GM12892 (cell line): ENCODE data around the gene SIRT6.

Source experiments
- DNase-seq: peaks from one replicate; pipeline ENCODE4 v3.0.0; 2011; ENCODE audit not compliant: insufficient read length
- FAIRE-seq: peaks from 2 replicates; lab custom pipeline; 2011; peaks lifted over from hg19 to GRCh38; lab: Jason Lieb, UNC
- POLR2A ChIP-seq: IDR thresholded peaks from 2 replicates; pipeline ENCODE4 v1.6.1; 2011; ENCODE audit warnings: low read depth, low read length, control low read depth
- POLR2AphosphoS5 ChIP-seq: IDR thresholded peaks from 2 replicates; pipeline ENCODE4 v1.6.1; 2011; ENCODE audit warnings: low read depth, low read length, control low read depth
- TAF1 ChIP-seq: IDR thresholded peaks from 2 replicates; pipeline ENCODE4 v1.6.1; 2011; ENCODE audit warnings: low read depth, mild to moderate bottlenecking, control low read depth, low read length, borderline replicate concordance

SIRT6 gene

DNA sequence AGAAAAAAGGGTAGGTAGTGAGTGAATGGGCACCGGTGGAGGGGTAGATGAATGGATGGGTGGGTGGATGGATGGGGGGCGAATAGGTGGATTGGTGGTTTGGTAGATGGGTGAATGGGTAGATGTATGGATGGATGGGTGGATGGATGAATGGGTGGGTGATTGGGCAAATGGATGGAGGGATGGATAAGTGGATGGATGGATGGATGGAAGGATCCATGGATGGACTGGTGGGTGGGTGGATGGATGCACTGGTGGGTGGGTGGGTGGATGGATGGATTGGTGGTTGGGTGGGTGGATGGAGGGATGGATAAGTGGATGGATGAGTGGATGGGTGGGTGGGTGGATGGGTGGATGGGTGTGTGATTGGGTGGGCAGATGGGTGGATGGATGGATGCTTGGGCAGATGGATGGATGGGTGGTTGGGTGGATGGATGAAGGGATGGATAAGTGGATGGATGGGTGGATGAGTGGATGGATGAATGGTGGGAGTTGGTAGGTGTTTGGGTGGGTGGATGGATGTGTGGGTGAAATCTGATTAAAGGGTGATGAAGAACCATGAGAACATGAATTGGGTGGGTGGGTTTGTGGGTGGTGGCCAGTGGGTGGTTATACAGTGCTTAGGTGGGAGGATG lies 2.5 kb upstream of the SIRT6 start:
- DNase-seq (no peak), FAIRE-seq (no peak)
- TF ChIP-seq POLR2AphosphoS5 (no peak), TAF1 (no peak), POLR2A (no peak)

DNA sequence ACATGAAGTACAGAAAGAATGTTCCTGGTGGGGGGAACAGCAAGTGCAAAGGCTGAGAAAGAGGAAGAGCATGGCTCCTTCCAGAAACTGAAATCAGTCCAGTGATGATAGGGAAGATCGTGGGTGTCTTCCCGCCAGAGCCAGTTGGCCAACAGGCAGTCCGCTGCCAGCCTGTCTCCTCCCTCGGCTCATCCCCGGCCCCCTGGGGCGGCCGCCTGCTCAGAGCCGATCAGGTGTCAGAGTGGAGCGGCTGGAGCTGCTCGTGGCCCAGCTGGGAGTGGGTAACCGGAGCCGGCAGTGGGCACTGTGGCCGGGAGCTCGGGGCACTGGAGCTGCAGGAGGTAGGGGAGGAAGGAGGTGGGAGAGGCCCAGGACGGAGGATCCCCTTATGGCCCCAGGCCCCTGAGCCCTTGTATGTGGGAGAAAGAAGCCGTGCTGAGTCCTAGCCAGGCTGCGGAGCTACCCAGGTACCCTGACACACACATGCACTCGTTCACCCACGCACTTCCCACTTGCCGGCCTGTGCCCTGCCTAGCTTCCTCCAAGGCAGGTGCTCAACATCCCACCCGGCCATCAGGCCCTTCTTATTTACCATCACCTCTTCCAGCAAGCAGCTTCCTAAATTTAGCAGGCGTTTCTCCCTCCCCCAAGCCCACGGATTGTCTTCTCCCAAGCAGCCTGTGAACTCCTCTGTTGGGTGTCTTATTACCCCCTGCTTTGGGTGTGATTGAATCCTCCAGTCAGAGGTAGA lies 1.8 kb upstream of the SIRT6 start:
- no peak for TF ChIP-seq TAF1
- TF ChIP-seq POLR2AphosphoS5 = no peak
- no peak for TF ChIP-seq POLR2A
- no peak for FAIRE-seq
- no peak for DNase-seq

DNA sequence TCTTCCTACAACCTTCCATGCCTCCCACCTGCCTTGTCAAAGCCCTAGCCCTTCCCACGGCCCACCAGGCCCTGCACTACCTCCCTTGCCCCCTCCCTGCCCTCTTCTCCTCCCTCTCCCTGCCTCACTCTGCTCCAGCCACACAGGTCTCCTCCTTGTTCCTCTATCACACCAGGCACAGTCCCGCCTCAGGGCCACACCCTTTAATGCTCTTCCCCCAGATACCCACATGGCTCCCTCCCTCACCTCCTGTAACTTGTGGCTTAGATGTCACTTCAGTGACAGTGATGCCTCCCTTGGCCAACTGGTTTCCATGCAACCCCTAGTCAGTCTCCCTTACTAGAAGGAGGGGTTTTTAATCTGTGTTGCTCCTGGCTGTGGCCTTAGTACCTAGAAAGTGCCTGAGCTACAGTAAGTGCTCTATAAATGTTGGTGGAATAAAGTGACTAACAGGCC lies 1.3 kb downstream of the SIRT6 start:
- no peak for DNase-seq
- TF ChIP-seq TAF1 = no peak
- TF ChIP-seq POLR2A = no peak
- TF ChIP-seq POLR2AphosphoS5 = no peak
- no peak for FAIRE-seq

DNA sequence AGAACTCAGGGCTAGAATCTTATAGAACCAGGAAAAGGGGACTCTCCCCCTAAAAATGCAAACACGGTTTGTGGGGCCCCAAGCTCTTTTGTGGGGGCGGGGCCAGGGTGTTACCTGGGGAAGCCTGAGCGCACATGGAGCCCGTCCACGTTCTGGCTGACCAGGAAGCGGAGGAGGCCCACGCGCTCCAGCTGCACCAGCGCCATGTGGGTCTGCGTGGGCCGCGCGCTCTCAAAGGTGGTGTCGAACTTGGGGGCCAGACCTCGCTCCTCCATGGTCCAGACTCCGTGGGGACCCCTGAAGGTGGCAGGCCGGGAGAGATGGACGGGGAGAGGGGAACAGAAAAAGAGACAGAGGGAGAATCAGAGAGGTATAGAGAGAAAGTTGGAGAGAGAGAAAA lies 3.4 kb downstream of the SIRT6 start:
- FAIRE-seq (no peak), DNase-seq (no peak)
- TF ChIP-seq POLR2A (no peak), TAF1 (no peak), POLR2AphosphoS5 (no peak)

DNA sequence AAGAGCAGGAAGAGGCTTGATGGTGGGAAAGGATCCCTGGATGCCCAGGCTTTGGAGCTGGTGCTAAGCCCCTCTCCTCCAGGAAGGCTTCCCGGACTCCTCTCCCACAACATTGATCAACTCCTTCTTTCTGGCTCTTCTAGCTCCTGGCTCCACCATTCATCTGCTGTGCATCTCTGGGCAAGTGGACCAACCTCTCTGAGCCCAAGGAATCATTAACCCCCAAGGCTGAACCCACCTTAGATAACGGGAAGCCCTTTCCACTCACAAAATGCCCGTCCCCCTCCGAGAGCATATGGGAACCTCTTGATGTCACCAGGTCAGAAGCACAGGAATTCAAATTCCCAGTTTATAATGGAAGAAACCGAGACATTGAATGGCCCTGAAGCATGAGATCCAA lies 5.2 kb downstream of the SIRT6 start:
- no peak for FAIRE-seq
- TF ChIP-seq TAF1 = no peak
- TF ChIP-seq POLR2AphosphoS5 = no peak
- no peak for TF ChIP-seq POLR2A
- DNase-seq = no peak

DNA sequence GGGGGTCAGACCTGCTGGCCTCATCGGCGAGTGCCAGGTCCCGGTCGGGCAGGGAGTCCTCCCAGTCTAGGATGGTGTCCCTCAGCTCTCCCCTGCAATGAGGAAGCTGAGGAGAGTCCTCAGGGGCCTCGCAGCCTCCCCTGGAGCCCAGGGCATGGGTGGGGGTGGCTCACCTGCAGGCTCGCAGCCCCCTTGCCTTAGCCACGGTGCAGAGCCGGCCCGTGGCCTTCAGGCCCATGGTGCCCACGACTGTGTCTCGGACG lies 6.8 kb downstream of the SIRT6 start:
- DNase-seq = no peak
- TF ChIP-seq POLR2AphosphoS5 = no peak
- no peak for FAIRE-seq

DNA sequence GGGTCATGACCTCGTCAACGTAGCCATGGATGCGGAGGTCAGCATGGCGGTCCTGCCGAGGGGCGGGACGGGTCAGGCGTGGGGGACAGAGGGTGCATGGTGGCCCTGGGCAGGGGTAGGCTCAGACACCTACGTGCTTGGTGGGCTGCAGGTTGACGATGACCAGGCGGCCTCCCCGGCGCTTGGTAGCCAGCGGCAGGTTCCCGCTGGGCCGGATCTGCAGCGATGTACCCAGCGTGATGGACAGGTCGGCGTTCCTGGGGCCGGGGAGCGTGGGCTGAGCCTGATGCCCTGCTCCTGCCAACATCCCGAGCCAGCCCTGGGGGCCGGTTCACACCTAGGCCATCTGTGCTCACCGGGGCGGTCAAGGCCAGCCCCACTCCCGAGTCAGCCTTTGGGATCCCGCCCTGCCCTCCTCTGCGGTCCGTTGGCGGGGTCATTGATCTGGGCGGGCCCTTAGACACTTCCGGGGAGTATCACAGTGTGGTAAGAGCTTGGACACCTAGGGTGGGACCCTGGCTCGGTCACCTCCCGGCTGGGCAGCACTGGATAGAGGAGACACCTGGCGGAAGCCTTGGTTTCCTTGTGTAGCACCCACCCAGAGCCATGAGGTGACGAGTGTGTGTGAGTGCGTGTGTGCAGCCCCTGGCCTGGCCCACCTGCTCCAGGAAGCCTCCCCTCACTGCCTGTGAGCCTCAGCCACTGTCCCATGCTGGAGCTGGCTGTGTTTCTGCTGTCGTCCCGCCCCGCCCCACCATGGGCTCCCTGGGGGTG lies 7.3 kb downstream of the SIRT6 start:
- TF ChIP-seq POLR2A = no peak
- no peak for TF ChIP-seq TAF1
- no peak for TF ChIP-seq POLR2AphosphoS5
- DNase-seq = no peak
- FAIRE-seq = no peak

DNA sequence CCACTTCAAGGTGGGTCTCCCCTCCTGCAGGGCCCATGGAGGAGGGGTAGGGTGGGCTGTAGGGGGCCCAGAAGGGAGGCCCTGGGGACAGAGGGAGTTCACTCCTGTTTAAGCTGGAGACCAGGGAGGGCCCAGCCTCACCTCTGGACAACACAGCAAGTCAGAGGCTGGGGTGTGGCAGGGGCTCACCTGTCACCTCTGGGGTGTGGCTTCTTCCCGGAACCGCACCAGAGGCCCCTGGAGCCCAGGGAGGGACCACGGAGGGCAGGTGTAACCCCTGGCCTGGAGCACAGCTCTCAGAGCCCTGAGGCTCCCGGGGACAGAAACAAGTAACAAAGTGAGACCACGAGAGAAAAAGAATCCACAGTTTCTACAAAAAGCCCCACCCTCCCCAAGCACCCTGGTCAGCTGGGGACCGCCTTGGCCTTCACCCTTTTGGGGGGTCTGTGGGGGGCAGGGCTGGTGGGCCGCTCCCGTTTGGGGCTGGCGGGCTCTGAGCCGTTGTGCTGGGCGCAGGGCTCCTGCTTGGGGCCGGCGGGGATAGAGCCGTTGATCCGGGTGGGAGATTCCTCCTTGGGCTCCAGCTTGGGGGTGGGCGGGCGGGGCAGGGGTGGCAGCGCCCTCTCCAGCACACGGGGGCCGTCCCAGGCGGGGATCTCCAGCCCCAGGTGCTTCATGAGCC lies 8.0 kb downstream of the SIRT6 start:
- DNase-seq = no peak
- FAIRE-seq = no peak
- TF ChIP-seq POLR2AphosphoS5 (no peak), POLR2A (no peak), TAF1 (no peak)

DNA sequence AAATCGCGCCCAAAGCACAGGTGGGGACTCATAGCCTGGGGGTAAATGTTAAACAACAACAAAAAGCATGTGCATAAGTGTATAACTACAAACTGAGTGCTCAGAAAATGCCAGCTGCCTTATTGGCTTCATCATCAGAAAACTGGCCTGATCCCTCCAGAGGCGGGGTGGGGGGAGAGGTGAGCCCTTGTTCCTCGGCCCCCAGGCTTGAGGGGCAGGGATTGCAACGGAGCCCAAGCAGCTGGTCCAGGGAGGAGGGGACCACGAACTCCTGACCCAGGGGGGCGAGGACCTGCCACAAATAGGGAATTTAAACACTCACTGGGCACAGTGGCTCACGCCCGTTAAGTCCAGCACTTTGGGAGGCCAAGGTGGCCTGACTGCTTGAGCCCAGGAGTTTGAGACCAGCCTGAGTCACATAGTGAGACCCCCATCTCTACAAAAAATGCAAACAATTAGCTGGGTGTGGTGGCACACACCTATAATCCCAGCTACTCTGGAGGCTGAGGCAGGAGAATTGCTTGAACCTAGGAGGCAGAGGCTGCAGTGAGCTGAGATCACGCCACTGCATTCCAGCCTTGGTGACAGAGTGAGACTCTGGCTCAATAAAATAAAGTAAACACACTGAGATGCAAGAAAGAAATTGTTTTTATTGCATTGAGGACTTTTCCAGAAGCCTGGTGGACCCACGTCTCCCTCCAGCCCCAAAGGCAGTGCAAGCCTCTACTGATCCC lies 8.7 kb downstream of the SIRT6 start:
- TF ChIP-seq POLR2AphosphoS5 (no peak), POLR2A (no peak; the same call in 1 of the 2 replicates), TAF1 (no peak)
- no peak for FAIRE-seq
- no peak for DNase-seq

DNA sequence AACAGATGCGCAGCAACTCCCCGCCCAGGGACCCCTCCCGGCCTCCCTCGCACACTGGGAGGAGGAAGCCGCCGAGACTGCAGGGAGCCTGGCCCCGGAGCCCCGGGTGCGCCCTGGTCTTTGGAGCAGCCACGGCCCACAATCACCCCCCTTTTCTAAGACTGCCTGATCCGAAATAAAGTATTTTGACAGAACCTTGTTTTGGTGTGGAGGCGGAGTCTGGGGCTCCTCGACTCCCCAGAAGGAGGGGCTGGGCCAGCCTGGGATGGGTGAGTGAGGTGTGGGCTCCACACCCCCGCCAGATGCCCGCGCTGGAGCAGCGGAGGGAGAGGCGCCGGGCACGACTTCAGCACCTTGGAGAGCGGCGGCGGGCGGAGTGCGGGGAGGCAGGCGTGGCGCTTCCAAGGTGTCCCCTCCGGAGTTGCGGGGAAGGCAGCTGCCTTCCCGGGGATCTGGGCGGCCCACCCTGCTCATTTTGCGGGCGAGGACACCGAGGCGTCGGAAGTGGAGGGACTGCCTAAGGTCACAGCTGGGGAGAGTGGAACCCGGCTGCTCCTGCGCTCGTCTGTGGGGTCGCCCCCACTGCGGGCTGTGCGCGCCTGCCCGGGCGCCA lies 9.4 kb downstream of the SIRT6 start:
- FAIRE-seq (no peak), DNase-seq (peak; percentile 48)
- no peak for TF ChIP-seq TAF1
- no peak for TF ChIP-seq POLR2AphosphoS5
- TF ChIP-seq POLR2A = no peak

DNA sequence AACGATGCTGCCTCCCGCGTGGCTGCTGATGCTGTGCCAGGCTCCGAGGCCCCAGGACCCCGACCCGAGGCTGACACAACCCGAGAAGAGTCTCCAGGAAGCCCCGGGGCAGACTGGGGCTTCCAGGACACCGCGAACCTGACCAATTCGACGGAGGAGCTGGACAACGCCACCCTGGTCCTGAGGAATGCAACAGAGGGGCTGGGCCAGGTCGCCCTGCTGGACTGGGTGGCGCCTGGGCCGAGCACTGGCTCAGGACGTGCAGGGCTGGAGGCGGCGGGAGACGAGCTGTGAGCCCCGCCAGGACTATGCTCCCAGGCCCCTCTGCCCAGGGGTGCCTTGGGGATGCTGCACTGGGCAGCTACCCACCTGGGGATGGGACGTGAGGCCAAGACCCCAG lies 10.7 kb downstream of the SIRT6 start:
- no peak for DNase-seq
- TF ChIP-seq POLR2A (no peak), TAF1 (no peak), POLR2AphosphoS5 (no peak)
- no peak for FAIRE-seq
